Ishikawa (cell line): ENCODE results near the gene GRXCR2.

Experiments used
- CEBPB ChIP-seq: IDR thresholded peaks from 2 replicates; pipeline ENCODE4 v1.6.1; 2012
- CREB1 ChIP-seq: IDR thresholded peaks from 2 replicates; pipeline ENCODE4 v1.6.1; 2012; ENCODE audit warnings: low read depth
- EGR1 ChIP-seq: IDR thresholded peaks from 2 replicates; pipeline ENCODE4 v1.6.1; 2012
- EP300 ChIP-seq: IDR thresholded peaks from 2 replicates; pipeline ENCODE4 v1.6.1; 2012; ENCODE audit warnings: borderline replicate concordance
- FOXM1 ChIP-seq: IDR thresholded peaks from 2 replicates; pipeline ENCODE4 v1.6.1; 2012; ENCODE audit warnings: low read depth, borderline replicate concordance
- NFIC ChIP-seq: IDR thresholded peaks from 2 replicates; pipeline ENCODE4 v1.6.1; 2012
- RAD21 ChIP-seq: IDR thresholded peaks from 2 replicates; pipeline ENCODE4 v1.6.1; 2012; ENCODE audit warnings: low read depth
- REST ChIP-seq: IDR thresholded peaks from 2 replicates; pipeline ENCODE4 v1.6.1; 2012; ENCODE audit warnings: low read depth, mild to moderate bottlenecking
- TAF1 ChIP-seq: IDR thresholded peaks from 2 replicates; pipeline ENCODE4 v1.6.1; 2012; ENCODE audit warnings: low read depth, mild to moderate bottlenecking
- TCF12 ChIP-seq: IDR thresholded peaks from 2 replicates; pipeline ENCODE4 v1.6.1; 2012; ENCODE audit warnings: low read depth
- TEAD4 ChIP-seq: IDR thresholded peaks from 2 replicates; pipeline ENCODE4 v1.6.1; 2012
- YY1 ChIP-seq: IDR thresholded peaks from 2 replicates; pipeline ENCODE4 v1.6.1; 2012; ENCODE audit warnings: low read depth
- ZBTB7A ChIP-seq: IDR thresholded peaks from 2 replicates; pipeline ENCODE4 v1.6.1; 2012; ENCODE audit warnings: low read depth
- TF ChIP-seq, protein P1 (sequence below): IDR thresholded peaks from 2 replicates; pipeline ENCODE4 v1.6.1; 2012
- TF ChIP-seq, protein P2 (sequence below): IDR thresholded peaks from 2 replicates; pipeline ENCODE4 v1.6.1; 2012

GRXCR2 gene, protein sequence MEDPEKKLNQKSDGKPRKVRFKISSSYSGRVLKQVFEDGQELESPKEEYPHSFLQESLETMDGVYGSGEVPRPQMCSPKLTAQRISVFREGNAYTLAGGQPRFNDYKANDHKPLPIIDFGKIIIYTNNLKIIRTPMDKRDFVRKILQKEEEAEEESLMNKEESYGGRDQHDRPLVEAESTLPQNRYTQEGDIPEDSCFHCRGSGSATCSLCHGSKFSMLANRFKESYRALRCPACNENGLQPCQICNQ

GRCh38 chr5:145872914-145873313 lies at the start of gene GRXCR2:
GRXCR2 (minus strand) TSS chr5:145873014; CDS start chr5:145872968, 46 bp downstream.
- TF ChIP-seq YY1 (no peak), RAD21 (no peak), ZBTB7A (no peak), FOXM1 (no peak), CEBPB (no peak), EGR1 (no peak), REST (no peak), EP300 (no peak), CREB1 (no peak), NFIC (no peak)
- TF ChIP-seq, protein P1, sequence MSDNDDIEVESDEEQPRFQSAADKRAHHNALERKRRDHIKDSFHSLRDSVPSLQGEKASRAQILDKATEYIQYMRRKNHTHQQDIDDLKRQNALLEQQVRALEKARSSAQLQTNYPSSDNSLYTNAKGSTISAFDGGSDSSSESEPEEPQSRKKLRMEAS, result no peak
- TF ChIP-seq, protein P2, sequence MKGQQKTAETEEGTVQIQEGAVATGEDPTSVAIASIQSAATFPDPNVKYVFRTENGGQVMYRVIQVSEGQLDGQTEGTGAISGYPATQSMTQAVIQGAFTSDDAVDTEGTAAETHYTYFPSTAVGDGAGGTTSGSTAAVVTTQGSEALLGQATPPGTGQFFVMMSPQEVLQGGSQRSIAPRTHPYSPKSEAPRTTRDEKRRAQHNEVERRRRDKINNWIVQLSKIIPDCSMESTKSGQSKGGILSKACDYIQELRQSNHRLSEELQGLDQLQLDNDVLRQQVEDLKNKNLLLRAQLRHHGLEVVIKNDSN, result no peak

DNA sequence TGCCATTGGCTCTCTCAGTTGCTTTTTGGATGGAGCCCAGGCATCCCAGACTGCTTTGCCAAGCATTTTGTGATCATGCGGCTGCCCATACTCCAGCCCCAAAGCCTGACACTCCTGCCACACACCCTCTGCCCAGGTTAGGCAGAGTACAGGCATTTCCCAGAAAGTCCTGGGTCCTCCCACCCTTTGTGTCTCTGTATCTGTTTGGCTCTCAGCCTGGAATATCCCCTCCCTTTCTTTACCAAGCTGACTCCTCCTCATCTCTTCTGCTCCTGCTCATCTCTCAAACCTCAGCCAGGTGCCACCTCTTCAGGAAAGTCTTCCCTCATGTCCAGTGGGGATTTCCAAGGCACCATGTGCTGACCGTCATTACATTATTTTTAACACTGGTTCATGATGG lies 49.2 kb upstream of the GRXCR2 start:
- TF ChIP-seq CREB1, result no peak
- no peak for TF ChIP-seq RAD21
- no peak for TF ChIP-seq YY1
- TF ChIP-seq, protein P1, result no peak
- TF ChIP-seq, protein P2, result no peak
- TF ChIP-seq FOXM1, result no peak
- no peak for TF ChIP-seq ZBTB7A
- no peak for TF ChIP-seq CEBPB
- TF ChIP-seq TEAD4, result no peak
- TF ChIP-seq REST, result no peak

DNA sequence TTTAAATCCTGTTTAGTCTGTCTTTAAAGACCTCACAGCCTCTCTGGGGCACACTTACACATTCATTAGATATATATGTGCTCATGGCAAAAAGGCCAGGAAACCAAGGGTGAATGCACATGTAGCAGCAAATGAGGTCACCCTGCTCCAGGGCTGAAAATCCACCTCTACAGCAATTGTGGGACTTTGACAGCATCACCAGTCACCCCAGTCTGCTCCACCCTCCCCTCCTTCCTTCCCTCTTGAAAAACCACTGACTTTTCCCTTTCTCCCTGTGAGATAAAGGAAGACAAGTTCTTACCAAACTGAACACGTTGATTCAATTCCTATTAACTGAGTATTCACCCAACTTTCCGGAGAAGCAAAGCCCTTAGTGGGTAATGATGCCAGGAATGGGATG lies 48.4 kb upstream of the GRXCR2 start:
- TF ChIP-seq ZBTB7A, result no peak
- no peak for TF ChIP-seq TCF12
- no peak for TF ChIP-seq CREB1
- TF ChIP-seq, protein P1, result no peak

DNA sequence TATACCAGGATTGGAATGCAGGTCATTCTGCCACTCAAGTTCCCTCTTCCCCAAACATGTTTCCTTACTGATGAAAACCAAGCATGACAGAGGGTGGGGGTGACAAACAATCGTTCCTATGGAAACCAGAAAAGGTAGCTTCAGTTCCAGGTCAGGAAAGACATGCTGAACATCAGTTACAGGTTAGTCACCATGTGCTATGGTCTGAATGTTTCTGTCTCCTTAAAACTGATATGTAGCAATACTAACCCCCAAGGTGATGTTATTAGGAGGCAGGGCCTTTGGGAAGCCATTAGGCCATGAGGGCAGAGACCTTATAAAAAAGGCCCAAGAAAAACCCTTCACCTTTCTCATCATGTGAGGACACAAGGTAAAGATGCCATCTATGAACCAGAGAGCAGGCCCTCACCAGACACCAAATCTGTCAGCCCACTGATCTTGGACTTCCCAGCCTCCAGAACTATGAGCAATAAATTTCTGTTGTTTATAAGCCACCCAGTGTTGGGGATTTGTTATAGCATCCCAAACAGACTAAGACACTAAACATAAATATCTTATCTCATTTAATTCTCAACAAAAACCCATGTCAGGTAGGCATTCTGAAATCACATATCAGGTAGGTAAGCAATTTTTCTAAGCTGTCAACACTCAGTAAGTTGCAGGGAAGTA lies 47.9 kb upstream of the GRXCR2 start:
- no peak for TF ChIP-seq REST
- no peak for TF ChIP-seq CREB1
- TF ChIP-seq CEBPB, result no peak
- TF ChIP-seq YY1, result no peak
- TF ChIP-seq ZBTB7A, result no peak
- TF ChIP-seq EP300, result no peak
- TF ChIP-seq EGR1, result no peak
- TF ChIP-seq, protein P1, result no peak
- TF ChIP-seq TEAD4, result no peak
- no peak; the same call in 1 of the 2 replicates for TF ChIP-seq RAD21
- no peak for TF ChIP-seq NFIC
- no peak for TF ChIP-seq FOXM1
- TF ChIP-seq, protein P2, result no peak
- no peak for TF ChIP-seq TCF12
- TF ChIP-seq TAF1, result no peak
